HG03025 (cell line): ENCODE measurements around the gene DDAH1.

Source experiments
- ATAC-seq: cut with Tn5 transposase; IDR thresholded peaks from one replicate; pipeline ENCODE4 v1.9.1; 2021; ENCODE audit warnings: mild to moderate bottlenecking, moderate library complexity; ENCODE audit not compliant: unreplicated experiment, low FRiP score

Gene DDAH1

GRCh38 chr1:85316321-85316720 is 148.6 kb downstream of the DDAH1 start:
- ATAC-seq = no peak

DNA sequence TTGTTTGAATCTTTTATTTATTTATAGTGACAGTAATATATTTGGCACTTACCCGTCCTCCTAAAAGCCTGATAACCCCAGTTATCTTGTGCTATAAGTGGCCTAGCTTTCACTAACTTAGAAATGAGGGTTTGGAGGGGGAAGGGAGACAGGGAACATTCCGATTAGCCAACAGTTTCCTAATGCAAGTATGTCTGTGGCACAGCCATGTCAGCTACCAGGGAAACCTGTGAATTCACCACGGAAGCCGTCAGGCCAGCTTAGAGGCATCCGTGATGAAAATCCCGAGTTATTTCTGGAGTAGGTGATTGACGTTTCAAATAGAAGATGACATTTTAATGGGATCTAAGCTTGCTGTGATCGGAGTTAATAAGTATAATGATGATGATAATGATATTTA is 149.2 kb downstream of the DDAH1 start:
- no peak for ATAC-seq

DNA sequence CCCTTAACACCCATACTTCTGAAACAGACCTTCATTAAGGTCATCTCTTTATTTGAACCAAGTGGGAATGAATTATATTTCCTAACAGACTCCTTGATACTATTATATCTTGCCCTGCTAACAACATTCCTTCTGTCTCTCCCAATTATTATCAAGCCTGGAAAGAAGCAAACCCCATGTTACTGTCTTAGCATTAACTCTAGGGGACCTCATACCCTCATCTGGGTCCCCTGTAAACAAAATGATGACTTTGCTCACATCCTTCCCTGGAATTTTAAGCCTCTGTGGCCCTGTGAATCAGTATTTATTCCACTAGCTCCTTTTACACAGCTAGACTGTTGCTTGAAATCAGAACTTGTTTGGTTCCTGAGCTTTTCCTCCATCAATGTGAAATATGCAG is 150.2 kb downstream of the DDAH1 start:
- no peak for ATAC-seq

- ATAC-seq = no peak
These were observed 150.9 kb downstream of the DDAH1 start for GRCh38 chr1:85313888-85314696.

DNA sequence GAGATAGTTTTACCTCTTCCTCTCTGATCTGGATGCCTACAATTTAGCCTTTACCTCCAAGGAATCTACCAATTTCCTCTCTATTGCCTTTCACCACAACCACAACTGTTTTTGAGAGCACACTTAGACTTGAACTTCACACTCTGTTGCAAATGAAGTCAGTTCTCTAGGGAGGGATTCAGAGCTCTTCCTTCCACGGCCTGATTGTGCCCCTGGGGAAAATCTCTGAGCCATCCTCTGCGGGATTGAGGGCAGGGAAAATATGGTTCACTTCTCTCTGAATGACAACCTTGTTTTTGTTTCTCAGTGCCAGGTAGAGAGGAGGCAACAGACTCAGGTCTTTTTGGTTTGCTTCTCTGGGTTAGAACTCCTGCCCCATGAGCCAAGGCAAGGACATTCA is 153.1 kb downstream of the DDAH1 start:
- ATAC-seq = no peak

DNA sequence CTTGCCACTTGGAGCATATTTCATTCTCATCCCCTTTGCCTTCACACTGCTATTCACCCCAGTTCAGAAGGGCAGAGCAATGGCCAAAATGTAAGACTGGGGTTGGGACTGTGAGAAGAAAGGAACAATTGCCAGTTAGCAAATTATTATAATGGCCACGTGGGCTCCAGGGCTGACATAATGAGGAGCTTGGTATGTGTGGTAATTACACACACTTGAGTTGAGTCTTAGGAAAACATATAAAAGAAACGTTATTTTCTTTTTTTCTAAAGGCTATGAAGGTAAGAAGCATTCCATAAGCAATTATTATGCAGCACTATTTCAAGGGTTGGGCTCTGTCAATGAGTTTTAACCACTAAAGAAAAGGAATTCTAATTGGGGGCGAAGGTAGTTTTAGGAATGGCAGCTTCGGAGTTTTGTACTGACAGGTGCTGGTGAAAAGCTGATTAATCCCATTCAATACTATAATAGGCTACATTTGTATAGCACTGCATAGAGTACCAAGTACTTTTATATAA is 156.1 kb downstream of the DDAH1 start:
- no peak for ATAC-seq

DNA sequence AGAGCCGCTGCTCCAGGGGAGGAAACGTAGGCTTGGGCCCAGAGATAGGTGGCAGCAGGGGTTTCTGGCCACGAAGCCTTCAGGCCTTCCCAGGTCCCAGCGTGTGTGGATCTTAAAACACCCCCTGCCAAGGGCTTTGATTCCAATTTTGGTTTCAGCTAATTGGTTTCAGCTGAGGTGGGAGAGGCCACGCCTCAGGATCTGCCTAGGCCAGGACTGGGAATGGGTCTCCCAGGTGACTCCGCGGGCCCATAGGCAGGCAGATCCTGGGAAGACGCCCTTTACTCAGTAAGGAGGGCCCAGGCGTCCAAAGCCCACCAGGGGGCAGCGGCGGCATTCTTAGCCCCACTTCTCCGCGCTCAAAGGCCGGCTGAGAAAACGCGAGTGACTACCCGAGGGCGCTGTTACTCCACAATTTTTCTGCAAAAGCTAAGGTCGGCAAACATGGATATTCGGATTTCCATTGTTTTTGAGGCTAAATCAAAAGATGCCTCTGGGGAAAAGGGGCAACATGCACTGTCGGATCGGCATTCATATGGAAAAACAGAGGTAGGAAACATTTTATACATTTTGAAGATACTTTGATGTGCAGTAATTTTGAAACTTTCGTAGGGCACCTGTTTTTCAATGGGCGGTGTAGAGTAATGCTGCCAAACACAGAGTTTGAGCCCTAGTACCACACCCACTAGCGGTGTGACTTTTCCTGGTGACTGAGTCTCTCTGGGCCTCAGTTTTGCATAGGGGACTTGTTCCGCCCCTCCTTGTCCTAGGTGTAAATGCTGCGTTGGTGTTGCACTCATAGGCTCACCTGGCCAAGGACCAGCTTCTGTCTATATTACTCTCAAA is 156.7 kb downstream of the DDAH1 start:
- peak; percentile 87 for ATAC-seq

DNA sequence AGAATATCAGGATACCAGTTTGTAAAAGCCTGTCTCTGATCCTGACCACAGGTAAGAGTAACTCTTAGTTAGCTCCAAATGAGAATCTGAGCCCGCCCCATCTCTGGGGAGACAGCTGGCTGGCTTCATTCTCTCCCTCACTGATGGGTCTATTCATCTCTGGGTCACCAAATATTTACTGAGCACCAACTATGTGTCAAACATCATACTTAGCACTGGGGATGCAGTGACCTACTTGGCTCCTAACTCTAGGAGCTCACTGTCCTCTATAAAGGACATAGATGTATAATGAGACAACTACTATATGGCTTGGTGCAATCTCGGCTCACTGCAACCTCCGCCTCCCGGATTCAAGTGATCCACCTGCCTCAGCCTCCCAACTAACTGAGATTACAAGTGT is 158.7 kb downstream of the DDAH1 start:
- ATAC-seq = no peak

GRCh38 chr1:85303440-85304162 is 161.4 kb downstream of the DDAH1 start:
- ATAC-seq = no peak

- ATAC-seq = no peak
These were observed 164.8 kb downstream of the DDAH1 start for GRCh38 chr1:85300140-85300539.

DNA sequence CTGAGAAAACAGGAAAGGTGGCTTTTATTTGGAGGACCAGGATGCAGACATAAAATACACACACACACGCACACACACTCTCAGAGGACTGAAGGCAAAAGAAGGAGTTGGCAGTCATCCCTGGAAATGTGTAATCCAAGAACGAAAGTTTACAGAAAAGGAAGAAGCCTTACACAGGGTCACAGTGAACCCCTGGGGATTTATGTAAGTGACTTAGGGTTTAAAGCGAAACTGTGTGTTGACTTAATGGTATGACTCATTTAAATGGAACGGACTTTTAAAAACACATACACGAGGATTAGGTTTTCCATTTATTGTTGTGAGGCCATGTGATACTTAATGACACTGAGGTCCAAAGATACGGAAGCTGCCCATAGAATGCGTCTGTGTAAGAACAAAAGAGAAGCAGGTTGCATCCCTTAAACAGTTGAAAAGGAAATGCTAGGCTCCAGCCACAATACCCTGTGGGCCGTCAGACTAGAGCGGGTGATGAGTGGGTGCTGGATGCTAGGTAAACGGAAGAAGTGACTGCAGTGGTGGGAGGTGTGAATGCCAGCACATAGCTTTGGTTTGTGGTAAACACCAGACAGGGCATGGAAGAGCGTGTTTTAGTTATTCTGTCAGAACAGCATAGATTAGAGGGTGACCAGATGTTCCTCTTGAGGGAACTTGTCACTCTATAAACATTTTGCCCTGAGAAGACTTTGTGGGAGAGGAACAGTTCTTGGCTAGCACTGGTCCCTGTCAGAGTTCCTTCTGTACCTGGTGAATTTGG is 166.9 kb downstream of the DDAH1 start:
- ATAC-seq = peak; percentile 67

DNA sequence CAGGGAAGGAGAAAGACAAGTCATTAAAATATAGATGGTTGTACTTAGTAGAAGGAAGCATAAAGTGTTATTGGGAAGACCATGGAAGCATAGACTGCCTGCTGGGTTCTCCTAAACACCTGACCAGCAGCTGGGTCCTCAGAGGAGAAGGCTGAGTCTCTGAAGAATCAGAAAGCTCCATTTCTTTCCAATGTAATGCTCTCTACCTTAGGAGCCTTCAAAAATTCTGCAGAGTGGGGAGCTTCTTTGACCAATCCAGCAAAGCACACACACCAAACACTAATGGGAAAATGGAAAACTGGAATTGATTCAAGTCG is 167.5 kb downstream of the DDAH1 start:
- ATAC-seq = no peak

GRCh38 chr1:85296980-85297379 is 168.0 kb downstream of the DDAH1 start:
- no peak for ATAC-seq

DNA sequence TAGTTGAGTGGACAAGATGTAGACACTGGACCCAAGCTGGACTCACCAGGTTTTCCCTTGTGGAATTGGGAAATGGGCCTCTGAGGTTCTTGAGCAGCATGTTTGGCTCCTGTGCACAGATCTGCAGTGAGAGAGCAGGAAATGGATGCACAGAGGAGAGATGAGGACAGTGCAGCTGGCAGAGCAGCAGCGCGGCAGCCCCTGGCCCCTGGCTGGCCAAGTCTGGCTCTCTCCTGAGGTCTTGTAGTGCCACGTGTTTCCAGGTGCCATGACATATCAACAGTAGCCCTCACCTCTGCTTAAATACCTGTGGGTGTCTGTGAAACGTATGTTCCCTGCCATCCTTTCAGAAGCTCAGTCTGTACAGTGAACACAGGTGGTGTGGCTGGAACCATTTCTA is 169.3 kb downstream of the DDAH1 start:
- no peak for ATAC-seq

GRCh38 chr1:85295006-85295431 is 169.9 kb downstream of the DDAH1 start:
- no peak for ATAC-seq

- ATAC-seq = no peak
These were observed 174.1 kb downstream of the DDAH1 start for GRCh38 chr1:85290826-85291225.

DNA sequence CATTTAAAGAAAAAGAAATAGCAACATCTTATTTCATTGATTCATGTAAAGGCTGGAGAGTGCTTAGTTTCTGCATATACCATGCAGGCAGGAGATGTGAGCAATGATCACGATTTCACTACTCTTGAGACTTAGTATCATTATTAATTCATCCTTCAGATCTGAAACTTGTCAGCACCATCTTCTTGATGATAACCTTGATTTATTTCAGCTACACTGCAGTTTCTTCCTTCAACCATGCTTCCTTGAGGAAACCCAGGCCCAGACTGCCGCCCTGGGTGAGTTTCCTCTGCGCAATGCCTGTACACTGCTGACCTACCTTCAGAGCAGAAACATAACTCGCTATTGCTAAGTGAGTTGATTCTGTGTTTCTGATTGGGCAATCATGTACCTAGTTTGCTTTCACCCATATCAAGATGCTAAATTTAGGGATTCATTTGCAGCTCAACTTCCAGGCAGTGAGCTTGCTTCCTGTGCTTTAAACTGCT is 175.1 kb downstream of the DDAH1 start:
- ATAC-seq = no peak

DNA sequence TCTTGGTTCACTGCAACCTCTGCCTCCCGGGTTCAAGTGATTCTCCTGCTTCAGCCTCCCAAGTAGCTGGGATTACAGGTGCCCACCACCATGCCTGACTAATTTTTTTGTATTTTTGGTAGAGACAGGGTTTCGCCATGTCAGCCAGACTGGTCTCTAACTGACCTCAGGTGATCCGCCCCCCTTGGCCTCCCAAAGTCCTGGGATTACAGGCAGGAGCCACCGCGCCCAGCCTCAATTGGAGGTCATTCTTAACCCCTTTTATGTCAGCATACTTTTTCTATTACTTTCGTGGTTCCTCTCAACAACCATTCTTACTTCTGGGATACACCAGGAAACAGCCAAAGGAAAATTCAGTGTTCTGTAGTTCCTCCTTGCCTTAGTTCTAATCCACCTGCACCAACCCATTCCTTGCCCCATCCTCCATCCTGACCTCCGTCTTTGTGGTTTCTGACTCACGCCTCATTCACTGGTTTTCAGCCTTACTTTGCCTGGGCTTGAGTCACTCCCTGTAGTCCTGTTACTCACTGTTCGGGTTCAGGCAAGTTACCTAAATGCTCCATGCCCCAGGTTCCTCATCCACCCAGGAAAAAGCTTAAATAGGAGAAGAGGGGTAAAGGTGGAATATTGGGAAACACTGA is 175.6 kb downstream of the DDAH1 start:
- no peak for ATAC-seq

GRCh38 chr1:85284202-85284601 is 180.8 kb downstream of the DDAH1 start:
- no peak for ATAC-seq
